H1 (cell line): ENCODE data around the gene CD59.

Experiments
- ATF2 ChIP-seq: IDR thresholded peaks from 2 replicates; pipeline ENCODE4 v1.6.1; 2012; ENCODE audit warnings: low read length, inconsistent platforms
- BRCA1 ChIP-seq: IDR thresholded peaks from 2 replicates; pipeline ENCODE4 v1.6.1; 2012; ENCODE audit warnings: low read depth, low read length, improper control_type of control experiment
- CREB1 ChIP-seq: IDR thresholded peaks from 2 replicates; pipeline ENCODE4 v1.6.1; 2012; ENCODE audit warnings: inconsistent platforms
- EP300 ChIP-seq, 2 experiments: IDR thresholded peaks; 1 replicate in 1 of 2; 2 replicates in 1 of 2; pipeline ENCODE4 v1.6.1; 2011 to 2012; ENCODE audit warnings: low read depth in 2 of 2, low read length in 2 of 2, mild to moderate bottlenecking in 2 of 2, borderline replicate concordance in 1 of 2, inconsistent platforms in 1 of 2, moderate library complexity in 1 of 2
- KDM1A ChIP-seq: fragments of 200-600, 300-600 bp; sonication (generic); IDR thresholded peaks from 2 replicates; pipeline ENCODE4 v1.7.1; 2016; ENCODE audit warnings: mild to moderate bottlenecking, low read length, borderline replicate concordance
- POLR2A ChIP-seq, 2 experiments: IDR thresholded peaks; 1 replicate in 1 of 2; 2 replicates in 1 of 2; pipeline ENCODE4 v1.6.1; 2011; ENCODE audit warnings: low read depth in 2 of 2, low read length in 2 of 2, mild to moderate bottlenecking in 2 of 2; ENCODE audit errors: control extremely low read depth in 1 of 2
- POLR2AphosphoS5 ChIP-seq: IDR thresholded peaks from 2 replicates; pipeline ENCODE4 v1.6.1; 2011; ENCODE audit warnings: low read depth, low read length
- RXRA ChIP-seq: IDR thresholded peaks from 2 replicates; pipeline ENCODE4 v1.6.1; 2011; ENCODE audit warnings: low read depth, mild to moderate bottlenecking, low read length, moderate library complexity; ENCODE audit not compliant: insufficient read depth
- SAP30 ChIP-seq: fragments of 300-600 bp; sonication (generic); IDR thresholded peaks from 2 replicates; pipeline ENCODE4 v1.7.1; 2012; ENCODE audit warnings: low read length, moderate library complexity, mild to moderate bottlenecking, inconsistent platforms; ENCODE audit not compliant: insufficient read depth, insufficient replicate concordance
- SIN3A ChIP-seq, 2 experiments: IDR thresholded peaks in 1 of 2; conservative IDR thresholded peaks in 1 of 2; 2 replicates each; pipeline ENCODE4 v1.6.1; 2011 to 2012; ENCODE audit warnings: low read length in 2 of 2, improper control_type of control experiment in 1 of 2, low read depth in 1 of 2, mild to moderate bottlenecking in 1 of 2
- SP1 ChIP-seq: IDR thresholded peaks from 2 replicates; pipeline ENCODE4 v1.6.1; 2011; ENCODE audit warnings: low read depth, low read length
- USF2 ChIP-seq: IDR thresholded peaks from 2 replicates; pipeline ENCODE4 v1.6.1; 2011; ENCODE audit warnings: low read length, improper control_type of control experiment
- TF ChIP-seq, protein P1 (sequence below), 3 experiments: IDR thresholded peaks; 1 replicate in 2 of 3; 2 replicates in 1 of 3; pipeline versions ENCODE4 v1.5.1 to v1.6.1; 2011; ENCODE audit warnings: low read length in 3 of 3, mild to moderate bottlenecking in 3 of 3, inconsistent platforms in 2 of 3, low read depth in 1 of 3, moderate library complexity in 1 of 3; ENCODE audit not compliant: insufficient read depth in 1 of 3; ENCODE audit errors: control extremely low read depth in 1 of 3

DNA sequence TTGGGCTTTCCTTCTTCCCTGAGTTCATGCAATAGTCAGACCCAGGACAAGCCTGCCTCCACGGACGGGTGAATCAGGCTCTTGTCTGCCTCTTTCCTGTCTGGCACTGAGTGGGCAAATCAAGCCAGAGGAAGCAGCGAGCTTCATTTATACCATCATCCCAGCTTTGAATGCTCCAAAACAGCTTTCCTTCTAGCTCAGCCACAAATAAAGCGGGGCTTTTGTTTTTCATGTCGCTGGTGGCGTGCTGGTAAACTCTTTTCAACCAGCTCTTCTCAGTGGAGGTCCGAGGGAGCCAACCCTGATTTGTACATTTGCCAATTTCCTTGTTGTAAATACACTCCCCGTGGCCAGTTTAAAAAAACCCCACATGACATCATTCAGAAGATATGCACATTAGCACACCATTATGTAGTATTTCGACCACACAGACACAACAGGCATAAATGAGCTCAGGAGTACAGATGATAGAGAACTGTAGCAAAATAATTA lies 44.2 kb downstream of the CD59 start:
- TF ChIP-seq, protein P1, sequence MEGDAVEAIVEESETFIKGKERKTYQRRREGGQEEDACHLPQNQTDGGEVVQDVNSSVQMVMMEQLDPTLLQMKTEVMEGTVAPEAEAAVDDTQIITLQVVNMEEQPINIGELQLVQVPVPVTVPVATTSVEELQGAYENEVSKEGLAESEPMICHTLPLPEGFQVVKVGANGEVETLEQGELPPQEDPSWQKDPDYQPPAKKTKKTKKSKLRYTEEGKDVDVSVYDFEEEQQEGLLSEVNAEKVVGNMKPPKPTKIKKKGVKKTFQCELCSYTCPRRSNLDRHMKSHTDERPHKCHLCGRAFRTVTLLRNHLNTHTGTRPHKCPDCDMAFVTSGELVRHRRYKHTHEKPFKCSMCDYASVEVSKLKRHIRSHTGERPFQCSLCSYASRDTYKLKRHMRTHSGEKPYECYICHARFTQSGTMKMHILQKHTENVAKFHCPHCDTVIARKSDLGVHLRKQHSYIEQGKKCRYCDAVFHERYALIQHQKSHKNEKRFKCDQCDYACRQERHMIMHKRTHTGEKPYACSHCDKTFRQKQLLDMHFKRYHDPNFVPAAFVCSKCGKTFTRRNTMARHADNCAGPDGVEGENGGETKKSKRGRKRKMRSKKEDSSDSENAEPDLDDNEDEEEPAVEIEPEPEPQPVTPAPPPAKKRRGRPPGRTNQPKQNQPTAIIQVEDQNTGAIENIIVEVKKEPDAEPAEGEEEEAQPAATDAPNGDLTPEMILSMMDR (IDR thresholded peaks at IDR 0.05; ENCODE audit: control extremely low read depth in 1 of 3, insufficient read depth in 1 of 3, low read depth in 1 of 3, low read length in 3 of 3): no peak
- TF ChIP-seq POLR2A (IDR thresholded peaks at IDR 0.05; ENCODE audit: control extremely low read depth in 1 of 2, low read depth in 2 of 2, low read length in 2 of 2) (no peak), SP1 (no peak), RXRA (no peak), SAP30 (no peak), POLR2AphosphoS5 (no peak), KDM1A (no peak), ATF2 (no peak), CREB1 (no peak), SIN3A (conservative IDR thresholded peaks at IDR 0.05 in 1 of 2, IDR thresholded peaks at IDR 0.05 in 1 of 2; ENCODE audit: low read depth in 1 of 2, low read length in 2 of 2) (no peak), EP300 (IDR thresholded peaks at IDR 0.05; ENCODE audit: borderline replicate concordance in 1 of 2, low read depth in 2 of 2, low read length in 2 of 2) (no peak), USF2 (no peak), BRCA1 (no peak)
